Activated effector memory CD4-positive, alpha-beta T cell treated with anti-CD3 and anti-CD28 coated beads, Interleukin-2, amount 50 U/mL, for 16 hours (primary cell): ENCODE results near the gene FILIP1.

Source experiments
- DNase-seq: peaks from one replicate; pipeline ENCODE4 v3.0.0-alpha.2; 2020

The FILIP1 gene, protein sequence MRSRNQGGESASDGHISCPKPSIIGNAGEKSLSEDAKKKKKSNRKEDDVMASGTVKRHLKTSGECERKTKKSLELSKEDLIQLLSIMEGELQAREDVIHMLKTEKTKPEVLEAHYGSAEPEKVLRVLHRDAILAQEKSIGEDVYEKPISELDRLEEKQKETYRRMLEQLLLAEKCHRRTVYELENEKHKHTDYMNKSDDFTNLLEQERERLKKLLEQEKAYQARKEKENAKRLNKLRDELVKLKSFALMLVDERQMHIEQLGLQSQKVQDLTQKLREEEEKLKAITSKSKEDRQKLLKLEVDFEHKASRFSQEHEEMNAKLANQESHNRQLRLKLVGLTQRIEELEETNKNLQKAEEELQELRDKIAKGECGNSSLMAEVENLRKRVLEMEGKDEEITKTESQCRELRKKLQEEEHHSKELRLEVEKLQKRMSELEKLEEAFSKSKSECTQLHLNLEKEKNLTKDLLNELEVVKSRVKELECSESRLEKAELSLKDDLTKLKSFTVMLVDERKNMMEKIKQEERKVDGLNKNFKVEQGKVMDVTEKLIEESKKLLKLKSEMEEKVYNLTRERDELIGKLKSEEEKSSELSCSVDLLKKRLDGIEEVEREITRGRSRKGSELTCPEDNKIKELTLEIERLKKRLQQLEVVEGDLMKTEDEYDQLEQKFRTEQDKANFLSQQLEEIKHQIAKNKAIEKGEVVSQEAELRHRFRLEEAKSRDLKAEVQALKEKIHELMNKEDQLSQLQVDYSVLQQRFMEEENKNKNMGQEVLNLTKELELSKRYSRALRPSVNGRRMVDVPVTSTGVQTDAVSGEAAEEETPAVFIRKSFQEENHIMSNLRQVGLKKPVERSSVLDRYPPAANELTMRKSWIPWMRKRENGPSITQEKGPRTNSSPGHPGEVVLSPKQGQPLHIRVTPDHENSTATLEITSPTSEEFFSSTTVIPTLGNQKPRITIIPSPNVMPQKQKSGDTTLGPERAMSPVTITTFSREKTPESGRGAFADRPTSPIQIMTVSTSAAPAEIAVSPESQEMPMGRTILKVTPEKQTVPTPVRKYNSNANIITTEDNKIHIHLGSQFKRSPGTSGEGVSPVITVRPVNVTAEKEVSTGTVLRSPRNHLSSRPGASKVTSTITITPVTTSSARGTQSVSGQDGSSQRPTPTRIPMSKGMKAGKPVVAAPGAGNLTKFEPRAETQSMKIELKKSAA (N-terminal part only)

GRCh38 chr6:75493400-75494064, at the start of gene FILIP1:
Gene FILIP1 (minus strand): TSS chr6:75493800. CDS start chr6:75414972, 78,828 bp downstream.
- no peak for DNase-seq

DNA sequence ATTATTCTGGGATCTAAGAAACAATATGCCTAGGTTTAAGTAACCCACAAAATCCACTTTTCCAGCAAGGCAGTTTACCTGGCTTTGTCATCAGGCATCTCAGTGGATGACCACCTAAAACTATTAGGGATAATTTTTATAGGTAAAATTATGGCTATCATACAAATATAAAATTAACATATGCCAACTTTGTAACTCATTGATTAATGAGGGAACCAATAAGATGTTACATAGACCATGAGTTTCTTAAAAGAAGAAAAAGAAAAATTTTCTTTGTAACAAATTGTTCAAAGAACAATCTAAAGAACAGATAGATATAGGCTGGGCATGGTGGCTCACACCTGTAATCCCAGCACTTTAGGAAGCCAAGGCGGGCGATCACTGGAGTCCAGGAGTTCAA, 49.7 kb upstream of the FILIP1 start:
- DNase-seq, result no peak

DNA sequence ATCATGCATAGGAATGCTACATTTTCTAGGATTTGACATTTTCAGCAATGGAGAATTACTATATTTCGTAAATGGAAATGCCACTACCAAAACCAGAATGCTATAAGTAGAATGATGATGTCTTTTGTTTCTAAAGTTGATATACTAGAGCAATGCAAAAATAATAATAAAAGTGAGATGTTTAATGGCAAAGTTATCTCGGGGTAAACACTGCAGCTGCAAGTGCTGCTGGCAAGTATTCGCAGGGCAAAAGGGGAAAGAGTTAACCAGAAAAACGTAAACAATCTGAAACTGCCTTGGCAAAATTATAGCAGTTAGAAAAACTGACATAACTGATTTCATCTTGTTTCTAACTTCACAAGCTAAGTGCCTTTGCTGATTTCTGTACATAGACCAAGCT, 45.5 kb upstream of the FILIP1 start:
- no peak for DNase-seq

- DNase-seq, result no peak
Observed at GRCh38 chr6:75532521-75532920, 38.9 kb upstream of the FILIP1 start.

DNA sequence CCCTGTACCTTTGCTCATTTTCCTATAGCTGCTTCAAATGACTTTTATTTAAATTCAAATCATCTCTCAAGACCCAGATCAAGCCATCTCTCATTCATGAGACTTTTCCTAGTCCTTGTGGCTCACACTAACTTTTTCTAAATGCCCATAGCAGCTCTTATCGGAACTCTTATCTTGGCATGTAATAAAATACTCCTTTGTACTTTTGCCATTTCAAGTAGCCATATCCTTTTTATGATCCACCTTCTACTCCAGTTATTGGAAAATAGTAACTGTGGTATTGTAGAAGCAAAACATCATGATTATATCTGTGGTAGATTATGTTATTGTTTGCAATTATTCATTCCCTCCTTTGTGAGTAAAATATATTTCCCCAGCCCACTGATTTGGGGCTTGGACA, 37.6 kb upstream of the FILIP1 start:
- no peak for DNase-seq

GRCh38 chr6:75530696-75531095, 37.1 kb upstream of the FILIP1 start:
- no peak for DNase-seq

- no peak for DNase-seq
Observed at GRCh38 chr6:75528423-75528822, 34.8 kb upstream of the FILIP1 start.

- peak; percentile 70 for DNase-seq
Observed at GRCh38 chr6:75526502-75527127, 33.0 kb upstream of the FILIP1 start.

- DNase-seq, result no peak
Observed at GRCh38 chr6:75525682-75526081, 32.1 kb upstream of the FILIP1 start.

DNA sequence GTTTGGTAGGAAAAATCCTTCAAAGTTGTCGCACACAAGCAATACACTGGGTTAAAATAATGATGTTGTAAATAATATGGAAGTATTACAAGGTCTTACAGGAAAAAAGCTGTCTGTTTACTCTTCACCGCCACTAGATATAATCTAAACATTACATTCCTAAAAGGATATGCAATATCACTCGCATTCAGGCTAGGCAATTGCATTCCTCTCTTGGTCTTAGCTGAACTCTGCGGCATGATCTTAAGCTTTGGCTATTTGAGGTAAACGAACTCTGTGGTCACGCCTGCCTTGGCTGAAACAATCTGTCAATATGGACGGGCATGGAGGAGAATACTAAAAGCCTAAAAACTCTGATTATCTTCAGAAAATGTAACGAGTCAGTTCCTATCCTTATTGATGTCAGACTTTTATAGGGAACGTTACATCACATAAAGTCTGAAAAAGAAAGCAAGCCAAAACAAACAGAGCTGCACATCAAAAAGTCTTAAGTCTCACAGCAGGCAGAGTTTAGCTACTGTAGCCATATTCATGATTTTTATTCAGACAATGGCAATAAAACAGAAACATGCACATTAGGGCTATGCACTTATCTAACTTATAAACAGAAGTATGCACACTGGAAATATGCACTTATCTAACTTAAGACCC, 30.8 kb upstream of the FILIP1 start:
- no peak for DNase-seq

GRCh38 chr6:75516757-75517156, 23.2 kb upstream of the FILIP1 start:
- DNase-seq, result no peak

GRCh38 chr6:75512591-75512990, 19.0 kb upstream of the FILIP1 start:
- no peak for DNase-seq

DNA sequence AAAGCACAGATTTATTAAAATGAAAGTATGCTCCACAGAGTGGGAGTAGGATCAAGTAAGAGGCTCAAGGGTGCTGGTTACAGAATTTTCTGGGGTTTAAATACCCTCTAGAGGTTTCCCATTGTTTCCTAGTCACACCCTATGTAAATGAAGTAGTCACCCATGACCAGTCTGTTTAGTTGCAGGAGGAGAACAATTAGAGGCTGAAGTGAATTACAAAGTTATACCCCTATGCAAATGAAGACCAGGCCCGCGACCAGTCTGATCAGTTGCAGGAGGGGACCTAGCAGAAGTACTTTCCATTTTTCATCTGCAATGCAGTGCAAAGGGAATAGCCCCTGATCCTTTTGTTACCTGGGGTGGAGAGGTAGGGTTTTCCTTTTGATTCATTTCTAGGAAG, 11.8 kb upstream of the FILIP1 start:
- no peak for DNase-seq

- no peak for DNase-seq
Observed at GRCh38 chr6:75504465-75505222, 11.0 kb upstream of the FILIP1 start.

DNA sequence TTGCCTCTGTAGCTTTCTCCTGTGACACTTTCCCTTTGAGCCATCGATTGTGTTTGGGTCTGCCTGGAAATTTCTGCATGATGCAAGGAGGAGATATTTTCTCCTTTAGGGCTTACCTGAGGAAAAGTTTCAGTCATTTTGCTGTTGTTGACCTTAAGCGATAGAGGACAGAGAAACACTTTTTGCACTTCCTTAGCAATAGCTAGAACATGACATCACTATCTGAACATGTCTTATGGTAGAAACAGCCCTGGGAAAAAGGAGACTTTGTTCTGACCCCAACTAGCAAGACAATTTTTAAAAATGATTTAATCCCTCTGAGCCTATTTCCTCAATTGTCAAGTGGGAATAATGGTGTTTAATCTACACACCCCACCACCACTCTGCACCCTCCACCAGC, 9.7 kb upstream of the FILIP1 start:
- DNase-seq, result no peak

DNA sequence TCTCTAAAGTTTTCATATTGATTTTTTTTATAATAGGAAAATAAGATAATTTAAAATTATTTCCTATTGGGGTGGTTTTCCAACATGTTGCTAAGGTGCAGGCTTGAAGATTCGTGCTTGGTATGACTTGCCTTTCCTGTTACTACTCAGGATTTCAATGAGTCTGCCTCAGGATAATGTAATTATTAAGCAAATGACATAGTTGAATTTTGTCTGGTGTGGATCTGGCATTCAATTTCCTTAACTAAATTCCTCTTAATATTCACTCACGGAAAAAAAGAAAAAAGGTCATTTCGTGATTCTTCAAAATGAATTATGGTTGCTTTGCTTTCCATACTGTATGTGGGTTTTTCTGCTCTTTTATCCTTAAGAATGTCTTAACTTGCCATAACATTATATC, 9.3 kb upstream of the FILIP1 start:
- DNase-seq, result no peak

DNA sequence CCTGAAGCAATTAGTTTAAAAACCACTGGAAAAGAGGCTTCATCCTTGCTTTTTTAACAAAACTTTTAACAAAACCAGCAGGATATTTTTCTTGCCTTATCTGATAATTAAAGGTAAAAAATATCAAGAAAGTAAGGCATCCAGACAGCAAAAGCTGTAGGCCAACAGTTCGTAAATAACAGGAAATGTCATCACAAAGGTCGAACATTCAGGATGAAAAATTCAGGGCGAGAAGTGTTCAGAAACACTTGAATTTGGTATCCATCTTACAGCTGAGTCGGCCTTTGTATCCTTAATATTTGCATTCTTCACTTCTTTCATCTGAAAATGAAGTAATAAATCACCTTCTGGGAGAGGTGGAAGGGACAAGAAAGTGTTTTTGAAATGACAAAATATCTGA, 8.2 kb upstream of the FILIP1 start:
- DNase-seq, result no peak

DNA sequence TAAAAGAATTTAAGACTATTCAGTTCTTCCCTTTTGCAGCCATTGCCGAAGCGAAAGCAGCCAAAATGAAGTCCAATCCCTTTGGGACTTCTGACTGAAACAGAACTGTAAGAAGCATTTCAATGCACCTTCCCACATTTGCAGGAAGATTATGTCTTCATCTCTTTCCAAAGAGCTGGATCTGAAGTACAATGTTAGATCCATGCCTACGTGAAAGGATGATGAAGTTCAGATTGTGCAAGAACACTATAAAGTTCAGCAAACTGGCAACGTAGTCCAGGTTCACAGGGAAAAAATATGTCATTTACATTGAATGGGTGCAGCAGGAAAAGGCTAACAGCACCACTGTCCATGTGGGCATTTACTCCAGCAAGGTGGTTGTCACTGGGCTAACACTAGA, 6.0 kb upstream of the FILIP1 start:
- no peak for DNase-seq

DNA sequence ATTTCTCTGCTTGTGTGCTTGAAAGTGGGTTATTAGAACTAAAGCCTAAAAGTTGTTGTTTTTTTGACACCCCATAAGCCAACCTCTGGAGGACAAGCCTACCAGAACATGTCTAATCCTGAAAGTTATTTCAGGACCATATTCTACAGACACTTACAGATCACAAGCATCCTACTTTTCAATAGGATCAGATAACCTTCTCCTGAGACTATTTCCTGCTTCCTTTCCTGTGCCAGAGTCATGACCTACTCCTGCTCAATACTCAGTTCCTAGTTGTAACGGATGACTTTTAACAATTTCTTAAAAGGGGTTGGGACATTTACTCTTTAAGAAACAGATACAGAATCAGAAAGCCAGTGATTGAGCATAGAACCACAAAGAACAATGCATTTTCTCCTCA, 5.3 kb upstream of the FILIP1 start:
- DNase-seq, result no peak

DNA sequence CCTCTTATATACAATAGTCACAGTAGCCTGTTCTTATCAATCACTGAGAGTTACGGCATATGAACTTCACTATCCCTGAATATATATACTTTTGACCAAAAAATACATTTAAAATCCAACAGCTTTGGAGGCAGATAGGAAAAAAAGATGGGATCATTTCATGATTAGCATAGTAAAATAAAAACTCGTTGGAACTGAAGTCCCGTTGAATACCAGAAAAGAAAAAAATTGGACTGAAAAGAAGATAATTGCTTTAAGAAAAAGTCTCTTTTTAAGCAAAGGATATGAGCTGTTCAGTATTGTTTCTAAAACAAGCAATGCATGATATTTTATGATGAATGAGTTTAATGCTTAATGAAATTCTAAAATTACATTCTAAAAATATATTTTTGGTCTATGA, 4.4 kb upstream of the FILIP1 start:
- no peak for DNase-seq

GRCh38 chr6:75495011-75495410, 1.4 kb upstream of the FILIP1 start:
- DNase-seq, result no peak
